A549 (cell line): ENCODE measurements around the gene PLLP. TPM values are rescaled to one million over a fixed set of nuclear protein-coding genes. Genes with fewer than 3 reads are reported as not detected.

Experiments used
- ATAC-seq, 2 experiments: fragments of 200-7000 bp in 1 of 2; fragments of >200 bp in 1 of 2; cut with Nextera tagmentation in 1 of 2; cut with Tn5 transposase in 1 of 2; 3 replicates each; pipeline versions ENCODE4 v1.8.0 to v1.9.1; 2018 to 2020; ENCODE audit warnings: mild to moderate bottlenecking in 1 of 2, moderate library complexity in 1 of 2
- CTCF ChIA-PET: fragments of 300-600 bp; sonication (Branson Sonifier 250); formaldehyde crosslinking; extraction: SDS; loops from one replicate; lab custom pipeline; 2021; ENCODE audit warnings: antibody characterized with exemption, inconsistent platforms; lab: Yijun Ruan, JAX
- POLR2A ChIA-PET: fragments of 350-600 bp; formaldehyde crosslinking; extraction: SDS; loops from one replicate; lab custom pipeline; 2021; ENCODE audit warnings: antibody characterized with exemption, inconsistent platforms; lab: Yijun Ruan, JAX
- DNase-seq, 2 experiments: peaks; one replicate each; pipeline versions ENCODE4 v3.0.0 to v3.0.0-alpha.2; 2011 to 2016; ENCODE audit warnings: low read depth in 1 of 2, low spot score in 1 of 2
- FAIRE-seq: peaks from 2 replicates; lab custom pipeline; 2011; peaks lifted over from hg19 to GRCh38; lab: Jason Lieb, UNC
- H3K27ac ChIP-seq, 2 experiments: fragments of >200 bp; sonication (Bioruptor Twin); formaldehyde crosslinking; 3 replicates each; pipeline ENCODE4 v1.5.1; 2016 to 2017
- H3K4me1 ChIP-seq: fragments of >200 bp; sonication (Bioruptor Twin); formaldehyde crosslinking; 3 replicates; pipeline ENCODE4 v1.6.1; 2016
- H3K4me2 ChIP-seq: fragments of >200 bp; sonication (Bioruptor Twin); formaldehyde crosslinking; 3 replicates; pipeline ENCODE4 v1.6.1; 2016
- H3K4me3 ChIP-seq: fragments of >200 bp; sonication (Bioruptor Twin); formaldehyde crosslinking; 3 replicates; pipeline ENCODE4 v1.5.1; 2016
- H3K9me3 ChIP-seq: fragments of >200 bp; sonication (Bioruptor Twin); formaldehyde crosslinking; 3 replicates; pipeline ENCODE4 v1.6.1; 2016
- ATOH8 ChIP-seq: fragments of 250-450 bp; sonication (Bioruptor Pico); IDR thresholded peaks from 2 replicates; pipeline ENCODE4 v1.5.0; 2020; ENCODE audit warnings: low read depth, mild to moderate bottlenecking, moderate library complexity
- BCL3 ChIP-seq: fragments of >200 bp; sonication (Bioruptor Twin); formaldehyde crosslinking; IDR thresholded peaks from 3 replicates; pipeline ENCODE4 v1.6.1; 2016
- CBX2 ChIP-seq: fragments of 200-600 bp; sonication (generic); IDR thresholded peaks from 2 replicates; pipeline ENCODE4 v1.6.1; 2016; ENCODE audit warnings: low read depth, mild to moderate bottlenecking, borderline replicate concordance
- ELK1 ChIP-seq: fragments of 150-350 bp; IDR thresholded peaks from 2 replicates; pipeline ENCODE4 v1.6.1; 2014; ENCODE audit warnings: low read depth, mild to moderate bottlenecking, low read length
- EP300 ChIP-seq, 2 experiments: fragments of >200 bp; sonication (Bioruptor Twin); formaldehyde crosslinking; IDR thresholded peaks; 2 replicates in 1 of 2; 3 replicates in 1 of 2; pipeline ENCODE4 v1.6.1; 2016 to 2017
- ESRRA ChIP-seq: fragments of 150-350 bp; IDR thresholded peaks from 2 replicates; pipeline ENCODE4 v1.6.1; 2014; ENCODE audit warnings: mild to moderate bottlenecking, low read length, borderline replicate concordance
- FOXS1 ChIP-seq: fragments of 250-450 bp; sonication (Bioruptor Pico); IDR thresholded peaks from 2 replicates; pipeline ENCODE4 v1.5.0; 2020; ENCODE audit warnings: mild to moderate bottlenecking, moderate library complexity
- HDAC2 ChIP-seq: fragments of 200-600 bp; sonication (generic); IDR thresholded peaks from 2 replicates; pipeline ENCODE4 v1.6.1; 2016
- HMGXB4 ChIP-seq: fragments of 250-450 bp; sonication (Bioruptor Pico); IDR thresholded peaks from 2 replicates; pipeline ENCODE4 v1.5.0; 2021; ENCODE audit warnings: mild to moderate bottlenecking, moderate library complexity, borderline replicate concordance
- HOXA7 ChIP-seq: fragments of 250-450 bp; sonication (Bioruptor Pico); IDR thresholded peaks from 2 replicates; pipeline ENCODE4 v1.5.0; 2020; ENCODE audit warnings: mild to moderate bottlenecking, moderate library complexity
- HOXB13 ChIP-seq: fragments of 250-450 bp; sonication (Bioruptor Pico); IDR thresholded peaks from 2 replicates; pipeline ENCODE4 v1.5.0; 2020; ENCODE audit warnings: low read depth, mild to moderate bottlenecking, moderate library complexity
- KDM1A ChIP-seq: fragments of 200-600 bp; sonication (generic); IDR thresholded peaks from 2 replicates; pipeline ENCODE4 v1.6.1; 2016; ENCODE audit warnings: low read depth, mild to moderate bottlenecking
- KDM5A ChIP-seq: fragments of 200-600 bp; sonication (generic); IDR thresholded peaks from 2 replicates; pipeline ENCODE4 v1.6.1; 2016; ENCODE audit warnings: antibody characterized with exemption, mild to moderate bottlenecking
- MAFK ChIP-seq: fragments of 450-650 bp; IDR thresholded peaks from 2 replicates; pipeline ENCODE4 v1.6.1; 2014; ENCODE audit not compliant: partially characterized antibody
- NFE2L2 ChIP-seq: fragments of 150-350 bp; conservative IDR thresholded peaks from 2 replicates; pipeline ENCODE4 v1.6.1; 2014; ENCODE audit warnings: low read length
- NPAS2 ChIP-seq: fragments of 250-450 bp; sonication (Bioruptor Pico); IDR thresholded peaks from 2 replicates; pipeline ENCODE4 v1.8.0; 2022; ENCODE audit warnings: mild to moderate bottlenecking, moderate library complexity, borderline replicate concordance
- NR3C1 ChIP-seq: fragments of >200 bp; sonication (Bioruptor Twin); formaldehyde crosslinking; IDR thresholded peaks from 3 replicates; pipeline ENCODE4 v1.6.1; 2017
- POLR2A ChIP-seq: IDR thresholded peaks from 2 replicates; pipeline ENCODE4 v1.6.1; 2012; ENCODE audit warnings: mild to moderate bottlenecking, low read length
- RFX5 ChIP-seq: fragments of 450-650 bp; IDR thresholded peaks from 2 replicates; pipeline ENCODE4 v1.7.1; 2014; ENCODE audit warnings: antibody characterized with exemption, mild to moderate bottlenecking, moderate library complexity
- SREBF2 ChIP-seq: fragments of 450-650 bp; IDR thresholded peaks from 2 replicates; pipeline ENCODE4 v1.6.1; 2014; ENCODE audit warnings: mild to moderate bottlenecking, moderate library complexity
- TFCP2L1 ChIP-seq: fragments of 250-450 bp; sonication (Bioruptor Pico); IDR thresholded peaks from 2 replicates; pipeline ENCODE4 v1.5.0; 2021; ENCODE audit warnings: mild to moderate bottlenecking
- ZFP36 ChIP-seq: fragments of 450-650 bp; IDR thresholded peaks from 2 replicates; pipeline ENCODE4 v1.6.1; 2014; ENCODE audit warnings: borderline replicate concordance; ENCODE audit not compliant: partially characterized antibody
- WGBS: methylation state at CpG from one replicate; pipeline ENCODE4 v1.1.6; 2017; ENCODE audit errors: missing lambda C conversion rate; 5-methylcytosine and 5-hydroxymethylcytosine counted together
- polyA plus RNA-seq, 4 experiments: library from polyadenylated mRNA; depleted of rRNA in 3 of 4; stranded (reverse); fragments of >200 nt; fragmentation: RNase III in 1 of 4; extraction: RNeasy Plus Mini Kit Qiagen cat#74134 plus additional on column Dnase treatment in 1 of 4; gene quantifications; 2 replicates in 3 of 4; 3 replicates in 1 of 4; pipeline ENCODE4 v1.2.3, GENCODE V29; 2011 to 2017

PLLP gene
- polyA plus RNA-seq, 2 of the 4 experiments (the other 2 are of a cell fraction), result 1.8 to 3.3 TPM

GRCh38 chr16:57229079-57229478, 55.4 kb downstream of the PLLP start:
- WGBS, result 88% methylated on average over 1 of the region's 1 CpG
- DNase-seq (no peak), ATAC-seq (no peak), FAIRE-seq (no peak)
- TF ChIP-seq SREBF2, result no peak
- TF ChIP-seq ELK1, result no peak
- TF ChIP-seq NPAS2 (CRISPR knock-in tag), result no peak
- no peak for TF ChIP-seq NR3C1
- no peak for TF ChIP-seq HDAC2
- TF ChIP-seq HOXB13 (CRISPR knock-in tag), result no peak
- TF ChIP-seq EP300 (IDR thresholded peaks at IDR 0.05), result no peak
- no peak for TF ChIP-seq KDM5A
- no peak for TF ChIP-seq BCL3
- TF ChIP-seq ESRRA, result no peak
- TF ChIP-seq HOXA7 (CRISPR knock-in tag), result no peak
- Histone ChIP-seq H3K27ac (no peak overlapping the region), H3K4me1 (no peaks in the 10 kb centered on the region), H3K9me3 (no peaks in the 10 kb centered on the region), H3K4me3 (no peak overlapping the region), H3K4me2 (no peak overlapping the region)
- CTCF ChIA-PET, result no interaction called here
- POLR2A ChIA-PET, result no interaction called here

GRCh38 chr16:57226701-57227621, 57.5 kb downstream of the PLLP start:
- DNase-seq, result no peak
- no peak for FAIRE-seq
- H3K4me3 ChIP-seq, result no peak overlapping the region
- no peaks in the 10 kb centered on the region for H3K4me1 ChIP-seq
- 91% methylated on average over 4 of the region's 4 CpGs for WGBS
- ATAC-seq, result no peak
- CTCF ChIA-PET, result no interaction called here
- no peak overlapping the region for H3K27ac ChIP-seq
- TF ChIP-seq MAFK (no peak), ZFP36 (no peak), ATOH8 (CRISPR knock-in tag) (no peak), NFE2L2 (no peak), POLR2A (no peak), KDM1A (no peak), CBX2 (no peak), FOXS1 (CRISPR knock-in tag) (no peak), TFCP2L1 (CRISPR knock-in tag) (no peak), RFX5 (no peak), HMGXB4 (CRISPR knock-in tag) (no peak)
- H3K9me3 ChIP-seq, result no peaks in the 10 kb centered on the region
- H3K4me2 ChIP-seq, result no peak overlapping the region
- POLR2A ChIA-PET, result no interaction called here
